ENCODE results near the gene OR10H3. TPM values are rescaled to one million over a fixed set of nuclear protein-coding genes. Genes with fewer than 3 reads are reported as not detected.
"Not testable (repeated sequence)": the region's sequence is repeated elsewhere in the genome, so short reads cannot be mapped to it uniquely, and the experiment has no call there.

Gene OR10H3
- total RNA-seq, 1 donor from 2014 or later, result not detected

DNA sequence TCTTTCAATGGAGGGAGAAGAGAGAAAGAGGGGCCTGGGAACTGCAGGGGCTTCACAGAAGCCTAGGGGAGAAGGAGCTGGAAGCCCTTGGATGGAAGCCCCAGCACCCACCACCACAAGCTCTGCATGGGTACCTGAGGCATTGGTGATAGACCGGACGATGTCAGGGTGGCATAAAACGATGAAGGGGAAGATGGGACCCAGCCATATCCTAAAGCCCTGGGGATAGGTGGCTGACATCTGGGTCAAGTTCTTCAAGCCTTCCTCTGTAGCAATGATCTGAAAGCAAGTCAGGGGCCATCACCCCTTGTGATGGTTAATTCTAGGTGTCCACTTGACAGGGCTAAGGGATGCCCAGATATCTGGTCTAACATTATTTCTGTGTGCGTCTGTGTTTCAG lies 38.5 kb downstream of the OR10H3 start:
- no peak overlapping the region for H3K4me3 ChIP-seq (ENCODE audit: low read depth, low read length)
- TF ChIP-seq, protein P1, sequence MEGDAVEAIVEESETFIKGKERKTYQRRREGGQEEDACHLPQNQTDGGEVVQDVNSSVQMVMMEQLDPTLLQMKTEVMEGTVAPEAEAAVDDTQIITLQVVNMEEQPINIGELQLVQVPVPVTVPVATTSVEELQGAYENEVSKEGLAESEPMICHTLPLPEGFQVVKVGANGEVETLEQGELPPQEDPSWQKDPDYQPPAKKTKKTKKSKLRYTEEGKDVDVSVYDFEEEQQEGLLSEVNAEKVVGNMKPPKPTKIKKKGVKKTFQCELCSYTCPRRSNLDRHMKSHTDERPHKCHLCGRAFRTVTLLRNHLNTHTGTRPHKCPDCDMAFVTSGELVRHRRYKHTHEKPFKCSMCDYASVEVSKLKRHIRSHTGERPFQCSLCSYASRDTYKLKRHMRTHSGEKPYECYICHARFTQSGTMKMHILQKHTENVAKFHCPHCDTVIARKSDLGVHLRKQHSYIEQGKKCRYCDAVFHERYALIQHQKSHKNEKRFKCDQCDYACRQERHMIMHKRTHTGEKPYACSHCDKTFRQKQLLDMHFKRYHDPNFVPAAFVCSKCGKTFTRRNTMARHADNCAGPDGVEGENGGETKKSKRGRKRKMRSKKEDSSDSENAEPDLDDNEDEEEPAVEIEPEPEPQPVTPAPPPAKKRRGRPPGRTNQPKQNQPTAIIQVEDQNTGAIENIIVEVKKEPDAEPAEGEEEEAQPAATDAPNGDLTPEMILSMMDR (conservative IDR thresholded peaks at IDR 0.05; ENCODE audit: low read depth, low read length), result no peak
- DNase-seq (ENCODE audit: low read depth), result no peak

DNA sequence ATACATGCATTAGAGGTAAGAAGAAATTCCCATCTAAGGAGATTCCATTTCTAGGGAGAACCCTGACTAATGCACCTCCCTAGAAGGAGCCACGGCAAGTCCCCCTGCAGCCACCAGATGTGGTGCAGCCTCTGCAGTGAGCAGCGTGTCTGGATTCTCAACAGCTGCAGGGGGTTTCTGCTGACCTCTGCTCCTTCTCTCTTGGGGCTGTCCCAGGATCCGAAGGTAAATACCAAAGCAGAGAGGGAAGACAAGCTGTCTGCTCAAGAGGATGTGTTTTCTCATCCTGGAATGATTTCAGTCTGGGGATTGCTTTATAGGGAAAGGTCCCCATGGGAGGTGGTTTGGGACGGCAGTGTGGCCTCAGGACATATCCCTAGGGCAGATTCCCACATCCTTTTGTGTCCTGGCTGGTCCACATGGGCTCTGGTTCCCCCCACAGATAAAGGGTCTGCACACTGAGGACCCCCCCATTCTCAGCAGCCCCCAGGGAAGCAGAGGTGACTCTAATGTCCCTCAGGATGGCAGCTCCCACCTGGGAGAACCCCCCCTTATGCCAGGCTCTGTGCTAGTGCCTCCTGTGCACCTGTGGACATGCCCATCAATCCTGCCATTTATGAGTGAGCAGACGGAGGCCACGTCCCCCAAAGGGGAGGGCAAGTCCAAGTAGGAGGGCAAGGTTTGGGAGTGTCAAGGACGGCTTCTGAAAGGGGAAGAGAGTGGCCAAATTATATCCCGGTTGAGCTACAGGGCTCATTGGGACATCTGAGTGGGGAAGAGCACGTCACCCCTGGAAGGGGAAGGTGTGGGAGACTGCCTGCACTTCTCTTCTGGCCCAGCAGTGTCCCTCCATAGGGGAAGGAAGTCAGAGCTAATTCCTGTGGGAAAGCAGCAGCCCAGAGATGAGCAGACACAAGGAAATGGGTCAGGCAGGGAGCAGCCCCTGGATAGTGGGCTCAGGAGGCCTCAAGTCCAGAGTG lies 39.5 kb downstream of the OR10H3 start:
- H3K4me3 ChIP-seq (ENCODE audit: low read depth, low read length), result no peak overlapping the region
- TF ChIP-seq, protein P1 (conservative IDR thresholded peaks at IDR 0.05; ENCODE audit: low read depth, low read length), result no peak
- DNase-seq (ENCODE audit: low read depth), result no peak

DNA sequence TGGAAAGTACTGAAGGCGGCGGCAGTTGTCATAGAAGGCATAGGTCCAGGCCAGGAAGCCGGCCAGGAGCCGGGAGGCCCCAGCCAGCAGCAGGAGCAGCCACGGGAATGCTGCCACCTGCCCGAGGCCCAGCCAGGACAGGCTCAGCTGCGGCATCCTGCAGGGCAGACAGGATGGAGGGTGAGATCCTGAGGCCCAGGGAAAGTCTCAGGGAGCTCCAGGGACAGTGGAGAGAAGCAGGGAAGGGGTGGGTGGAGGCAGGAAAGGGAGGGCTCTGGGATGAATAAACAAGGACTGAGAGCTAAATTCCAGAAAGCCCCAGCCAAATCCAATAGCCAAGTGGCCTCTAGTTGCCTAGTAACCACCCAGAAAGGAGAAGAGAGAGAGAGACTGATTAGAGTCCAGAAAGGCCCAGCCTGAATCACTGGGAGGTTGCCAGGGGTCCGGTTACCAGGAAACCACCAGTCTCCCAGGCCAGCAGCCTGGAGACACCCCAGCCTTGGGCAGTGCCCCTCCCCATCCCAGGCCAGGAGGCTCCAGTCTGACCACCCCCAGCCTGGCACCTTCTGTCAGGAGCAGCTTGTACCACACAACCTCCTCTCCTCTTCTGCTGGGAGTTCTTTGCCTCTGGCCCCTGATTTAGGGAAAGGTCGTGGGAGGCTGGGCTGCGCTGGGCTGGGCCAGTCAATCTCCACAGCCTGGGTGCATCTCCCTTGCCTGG lies 42.1 kb downstream of the OR10H3 start:
- TF ChIP-seq, protein P1 (conservative IDR thresholded peaks at IDR 0.05; ENCODE audit: low read depth, low read length), result no peak
- DNase-seq (ENCODE audit: low read depth), result no peak
- no peak overlapping the region for H3K4me3 ChIP-seq (ENCODE audit: low read depth, low read length)

DNA sequence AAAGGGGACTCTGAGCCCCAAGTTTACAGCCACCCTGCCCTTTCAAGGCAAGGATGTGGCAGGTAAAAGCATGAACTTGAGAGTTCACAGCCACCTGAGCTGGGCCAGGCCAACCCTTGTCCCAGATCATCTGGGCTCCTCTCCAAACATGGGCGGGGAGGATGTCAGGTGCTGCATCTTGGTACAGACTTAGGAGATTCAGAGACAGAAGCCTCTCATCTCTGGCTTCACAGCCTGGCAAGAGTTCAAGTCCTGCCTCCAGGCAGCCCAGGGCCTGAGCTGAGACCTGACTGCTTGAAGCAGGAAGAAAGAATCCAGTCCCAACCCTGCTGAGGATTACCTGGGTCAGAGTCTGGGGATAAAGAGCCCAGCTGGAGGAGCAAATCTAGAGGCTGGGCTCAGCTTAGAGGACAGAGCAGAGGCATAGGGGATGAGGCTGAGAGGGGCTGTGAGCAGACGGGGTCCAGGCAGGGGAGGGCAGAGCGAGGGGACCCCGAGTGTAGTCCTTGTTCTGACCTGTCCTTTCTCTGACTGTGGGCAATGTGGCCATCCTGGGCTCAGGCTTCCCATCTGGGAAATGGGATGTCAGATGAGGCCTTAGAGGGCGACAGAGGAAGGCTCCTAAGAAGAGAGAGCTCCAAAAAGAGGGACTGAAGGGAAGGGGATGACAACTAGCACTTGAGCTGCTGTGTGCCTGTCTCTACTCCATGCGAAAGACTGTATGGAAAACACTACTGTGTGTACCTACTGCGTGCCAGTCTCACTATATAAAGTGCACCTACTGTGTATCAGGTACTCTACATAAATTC lies 43.0 kb downstream of the OR10H3 start:
- TF ChIP-seq, protein P1 (conservative IDR thresholded peaks at IDR 0.05; ENCODE audit: low read depth, low read length), result no peak
- DNase-seq (ENCODE audit: low read depth), result no peak

DNA sequence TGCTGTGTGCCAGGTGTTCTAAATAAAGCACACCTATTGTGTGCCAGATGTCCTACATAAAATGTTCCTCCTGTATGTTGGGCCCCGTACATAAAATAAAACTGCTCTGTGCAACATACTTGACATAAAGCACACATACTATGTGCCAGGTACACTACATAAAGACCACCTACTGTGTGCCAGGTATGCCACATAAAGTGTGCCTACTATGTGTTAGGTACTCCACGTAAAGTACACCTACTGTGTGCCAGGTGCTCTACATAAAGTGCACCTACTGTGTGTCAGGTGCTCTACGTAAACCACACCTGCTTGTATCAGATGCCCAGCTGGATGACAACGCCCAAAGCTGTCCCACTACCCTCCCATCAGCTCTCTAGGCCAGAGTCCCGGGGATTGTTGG lies 43.9 kb downstream of the OR10H3 start:
- H3K4me3 ChIP-seq (ENCODE audit: low read depth, low read length), result no peak overlapping the region
- TF ChIP-seq, protein P1 (conservative IDR thresholded peaks at IDR 0.05; ENCODE audit: low read depth, low read length), result no peak
- DNase-seq (ENCODE audit: low read depth), result no peak

More for the DNA sequence above, 43.0 kb downstream of the OR10H3 start:
- no peak overlapping the region for H3K4me3 ChIP-seq (ENCODE audit: low read depth, low read length)

DNA sequence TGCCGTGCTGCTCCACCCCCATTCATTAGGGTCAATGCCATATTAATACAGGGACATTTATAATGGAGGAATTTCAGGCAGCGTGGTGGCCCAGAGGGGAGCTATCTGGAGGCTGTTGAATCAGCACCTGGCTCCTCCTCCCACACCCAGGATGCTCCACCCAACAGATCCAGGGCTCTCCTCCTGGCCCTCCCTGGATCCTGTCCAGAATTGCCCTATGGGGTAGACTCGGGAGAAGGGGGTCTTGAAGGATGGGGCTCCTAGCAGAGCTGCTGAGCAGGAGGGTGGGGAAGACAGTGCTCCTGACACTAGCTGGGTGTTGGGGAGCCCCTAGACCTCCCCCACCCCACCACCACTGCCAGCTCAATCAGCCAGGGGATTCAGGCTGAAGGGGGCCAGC lies 44.4 kb downstream of the OR10H3 start:
- DNase-seq (ENCODE audit: low read depth), result no peak
- H3K4me3 ChIP-seq (ENCODE audit: low read depth, low read length), result no peak overlapping the region
- TF ChIP-seq, protein P1 (conservative IDR thresholded peaks at IDR 0.05; ENCODE audit: low read depth, low read length), result no peak

DNA sequence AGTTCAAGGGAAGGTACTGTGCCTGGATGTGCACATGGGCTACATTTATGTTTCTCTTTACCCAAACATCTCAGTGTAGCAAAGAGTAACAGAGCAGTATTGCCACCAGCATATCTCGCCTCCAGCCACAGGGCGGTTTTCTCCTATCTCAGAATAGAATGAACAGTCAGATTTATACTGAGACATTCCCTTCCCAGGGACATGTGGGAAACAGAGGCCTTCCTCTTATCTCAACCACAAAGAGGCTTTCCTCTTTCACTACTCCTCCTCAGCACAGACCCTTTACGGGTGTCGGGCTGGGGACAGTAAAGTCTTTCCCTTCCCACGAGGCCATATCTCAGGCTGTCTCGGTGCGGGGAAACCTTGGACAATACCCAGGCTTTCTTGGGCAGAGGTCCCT lies 45.1 kb downstream of the OR10H3 start:
- DNase-seq (ENCODE audit: low read depth); H3K4me3 ChIP-seq (ENCODE audit: low read depth, low read length): not testable (repeated sequence)

All from epithelial cell of proximal tubule (primary cell).